ENCODE data around the gene GAREM1. TPM values are rescaled to one million over a fixed set of nuclear protein-coding genes. Genes with fewer than 3 reads are reported as not detected.

Gene GAREM1
- total and polyA plus RNA-seq, 2 of the 8 experiments (the other 6 are each of a cell fraction or from before 2014, with no cell fraction given), result 3.6 to 9.2 TPM

DNA sequence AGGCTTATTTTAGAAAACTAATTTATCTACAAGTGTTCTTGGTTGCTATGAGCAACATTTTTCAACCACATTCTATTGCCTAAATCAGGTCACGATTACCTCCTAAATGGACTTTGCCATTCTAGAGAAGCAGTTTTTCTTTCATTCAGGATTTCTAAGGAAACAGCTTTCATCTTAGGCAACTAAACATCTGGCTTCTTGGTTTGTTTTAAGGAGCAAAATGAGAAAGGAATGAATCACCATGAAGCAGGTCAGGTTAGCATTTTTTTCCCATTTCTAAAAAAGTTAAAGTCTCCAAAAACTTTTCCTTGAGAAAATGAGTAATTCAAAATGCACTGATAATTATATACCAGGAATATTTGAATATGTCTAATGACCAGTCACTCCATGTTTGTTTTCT is 114.8 kb downstream of the GAREM1 start (continued):
- TF ChIP-seq CHD7 (IDR thresholded peaks at IDR 0.05; ENCODE audit: insufficient replicate concordance, low read length) (no peak), POLR2AphosphoS5 (IDR thresholded peaks at IDR 0.05; ENCODE audit: low read depth, low read length) (no peak), CHD1 (IDR thresholded peaks at IDR 0.05; ENCODE audit: low read depth, low read length) (no peak), PHF8 (conservative IDR thresholded peaks at IDR 0.05; ENCODE audit: low read depth, low read length) (no peak), RFX5 (IDR thresholded peaks at IDR 0.05; ENCODE audit: borderline replicate concordance, low read depth, low read length) (no peak), BRCA1 (IDR thresholded peaks at IDR 0.05; ENCODE audit: low read depth, low read length) (no peak)
- TF ChIP-seq, protein P1, sequence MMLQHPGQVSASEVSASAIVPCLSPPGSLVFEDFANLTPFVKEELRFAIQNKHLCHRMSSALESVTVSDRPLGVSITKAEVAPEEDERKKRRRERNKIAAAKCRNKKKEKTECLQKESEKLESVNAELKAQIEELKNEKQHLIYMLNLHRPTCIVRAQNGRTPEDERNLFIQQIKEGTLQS (IDR thresholded peaks at IDR 0.05; ENCODE audit: insufficient read depth, low read depth, low read length), result no peak

Measured in H1 (cell line).